ENCODE measurements around the gene YY1AP1. TPM values are rescaled to one million over a fixed set of nuclear protein-coding genes. Genes with fewer than 3 reads are reported as not detected.
A peak's percentile ranks its signal among the peaks of the same experiment; 100 is the strongest.
"Not testable (repeated sequence)": the region's sequence is repeated elsewhere in the genome, so short reads cannot be mapped to it uniquely, and the experiment has no call there.

Gene YY1AP1
- total RNA-seq, 3 donors from 2014 or later: 55.8 to 114 (median 56.7) TPM

DNA sequence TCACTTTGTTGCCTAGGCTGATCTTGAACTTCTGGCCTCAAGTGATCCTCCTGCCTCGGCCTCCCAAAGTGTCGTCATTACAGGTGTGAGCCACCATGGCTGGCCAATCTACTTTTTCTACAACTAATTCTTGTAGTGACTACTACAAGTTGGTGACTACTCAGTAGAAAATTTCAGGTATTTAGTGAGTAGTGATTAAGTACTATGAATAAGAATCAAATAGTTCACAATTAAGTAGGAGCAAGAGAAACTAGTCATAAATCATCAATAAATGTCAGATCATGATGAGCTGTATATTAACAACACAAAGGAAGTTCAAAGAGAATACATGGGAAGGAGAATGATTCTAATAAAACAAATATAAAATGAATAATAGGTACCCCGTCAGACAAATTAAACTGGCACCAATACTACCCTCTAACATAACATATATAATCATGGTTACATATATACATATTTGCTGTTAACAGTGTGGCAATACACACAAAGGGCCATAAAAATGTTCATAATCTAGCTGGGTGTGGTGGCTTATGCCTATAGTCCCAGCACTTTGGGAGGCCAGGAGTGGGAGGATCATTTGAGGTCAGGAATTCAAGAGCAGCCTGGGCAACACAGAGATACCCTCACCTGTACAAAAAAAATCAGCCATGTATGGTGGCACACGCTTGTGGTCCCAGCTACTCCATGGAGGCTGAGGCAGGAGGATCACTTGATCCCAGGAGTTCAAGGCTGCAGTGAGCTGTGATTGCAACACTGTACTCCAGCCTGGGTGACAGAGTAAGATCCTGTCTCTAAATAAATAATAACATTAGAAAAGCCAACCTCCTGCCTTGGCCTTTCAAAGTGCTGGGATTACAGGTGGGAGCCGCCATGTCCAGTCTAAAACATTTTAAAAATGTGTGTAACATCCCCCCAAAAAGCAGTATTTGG is 19.1 kb downstream of the YY1AP1 start:
- DNase-seq (peak in 1 of 3 donors; percentile 31), ATAC-seq (peak; percentile 90)
- TF ChIP-seq, protein P1, sequence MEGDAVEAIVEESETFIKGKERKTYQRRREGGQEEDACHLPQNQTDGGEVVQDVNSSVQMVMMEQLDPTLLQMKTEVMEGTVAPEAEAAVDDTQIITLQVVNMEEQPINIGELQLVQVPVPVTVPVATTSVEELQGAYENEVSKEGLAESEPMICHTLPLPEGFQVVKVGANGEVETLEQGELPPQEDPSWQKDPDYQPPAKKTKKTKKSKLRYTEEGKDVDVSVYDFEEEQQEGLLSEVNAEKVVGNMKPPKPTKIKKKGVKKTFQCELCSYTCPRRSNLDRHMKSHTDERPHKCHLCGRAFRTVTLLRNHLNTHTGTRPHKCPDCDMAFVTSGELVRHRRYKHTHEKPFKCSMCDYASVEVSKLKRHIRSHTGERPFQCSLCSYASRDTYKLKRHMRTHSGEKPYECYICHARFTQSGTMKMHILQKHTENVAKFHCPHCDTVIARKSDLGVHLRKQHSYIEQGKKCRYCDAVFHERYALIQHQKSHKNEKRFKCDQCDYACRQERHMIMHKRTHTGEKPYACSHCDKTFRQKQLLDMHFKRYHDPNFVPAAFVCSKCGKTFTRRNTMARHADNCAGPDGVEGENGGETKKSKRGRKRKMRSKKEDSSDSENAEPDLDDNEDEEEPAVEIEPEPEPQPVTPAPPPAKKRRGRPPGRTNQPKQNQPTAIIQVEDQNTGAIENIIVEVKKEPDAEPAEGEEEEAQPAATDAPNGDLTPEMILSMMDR (IDR thresholded peaks at IDR 0.05): no peak
- H3K4me1 ChIP-seq (ENCODE audit: low read depth): peaks cover 4% of the 10 kb centered on the region
- peaks cover 6% of the 10 kb centered on the region for H3K36me3 ChIP-seq (ENCODE audit: low read depth)
- H3K4me3 ChIP-seq: no peak overlapping the region
- no peaks in the 10 kb centered on the region for H3K9me3 ChIP-seq
- intact Hi-C loops (cut with DNase I, micrococcal nuclease): no loop called here

DNA sequence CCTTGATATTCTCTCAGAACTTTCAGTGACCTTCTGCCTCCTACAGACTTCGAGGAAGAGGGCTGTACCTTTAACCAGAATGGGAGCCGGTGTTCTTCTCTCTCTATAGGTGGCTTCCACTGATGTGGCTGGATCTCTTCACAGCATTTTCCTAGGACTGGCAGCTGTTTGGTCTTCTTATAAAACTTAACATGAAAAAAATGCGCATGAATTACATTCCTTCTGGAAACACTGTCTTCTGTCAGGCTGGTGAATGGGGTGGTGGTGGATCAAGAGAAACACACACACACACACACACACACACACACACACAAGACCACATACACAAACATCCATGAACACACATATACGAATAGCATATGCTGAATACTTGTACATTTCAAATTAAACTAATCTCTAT is 27.3 kb downstream of the YY1AP1 start:
- DNase-seq; H3K4me3 ChIP-seq; H3K36me3 ChIP-seq (ENCODE audit: low read depth); H3K9me3 ChIP-seq; H3K4me1 ChIP-seq (ENCODE audit: low read depth); ATAC-seq; intact Hi-C loops (cut with DNase I, micrococcal nuclease): not testable (repeated sequence)

DNA sequence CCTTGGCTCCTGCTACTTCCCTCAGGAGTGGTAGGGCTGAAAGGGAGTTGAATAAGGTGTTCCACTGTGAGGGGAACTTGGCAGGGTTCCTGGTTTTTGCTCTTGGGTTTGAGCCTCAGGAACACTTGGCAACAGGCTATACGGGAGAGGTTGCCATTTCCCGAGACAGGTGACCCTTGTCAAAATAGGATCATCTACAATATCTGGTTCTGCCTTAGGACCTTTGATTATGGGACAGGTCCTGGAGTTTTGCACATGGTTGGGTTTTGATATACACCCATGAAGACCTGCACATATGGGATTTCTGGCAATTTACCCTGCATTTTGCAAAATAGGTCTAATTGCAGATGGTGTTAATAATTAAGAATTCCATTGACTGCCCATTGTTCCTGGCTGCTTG is 31.1 kb downstream of the YY1AP1 start:
- Histone ChIP-seq H3K4me3 (no peak overlapping the region), H3K4me1 (ENCODE audit: low read depth) (no peaks in the 10 kb centered on the region), H3K36me3 (ENCODE audit: low read depth) (peaks cover 10% of the 10 kb centered on the region), H3K9me3 (no peaks in the 10 kb centered on the region)
- intact Hi-C loops (cut with DNase I, micrococcal nuclease): no loop called here
- TF ChIP-seq, protein P1 (IDR thresholded peaks at IDR 0.05): no peak
- ATAC-seq (no peak), DNase-seq (no peak)

DNA sequence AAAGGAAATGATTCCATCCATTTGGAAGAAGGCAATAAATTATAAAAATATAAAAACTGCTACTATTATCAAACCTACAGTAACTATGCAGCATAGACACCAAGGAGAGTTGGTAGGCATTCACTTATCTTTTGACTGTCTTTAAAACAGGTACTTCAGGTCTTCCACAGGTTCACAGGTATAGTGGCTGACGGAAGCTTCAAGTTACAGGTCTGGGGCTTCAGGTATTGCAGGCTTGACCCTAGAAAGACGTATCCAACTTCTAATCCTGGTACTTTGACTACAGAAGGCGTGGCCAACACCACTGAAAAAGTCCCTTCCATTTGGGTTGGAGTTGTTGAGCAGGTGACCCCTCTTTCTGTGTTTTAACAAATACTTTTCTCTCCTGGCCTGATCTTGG is 35.6 kb downstream of the YY1AP1 start:
- no peaks in the 10 kb centered on the region for H3K36me3 ChIP-seq (ENCODE audit: low read depth)
- H3K4me3 ChIP-seq: no peak overlapping the region
- DNase-seq (no peak), ATAC-seq (no peak)
- intact Hi-C loops (cut with DNase I, micrococcal nuclease): no loop called here
- no peaks in the 10 kb centered on the region for H3K9me3 ChIP-seq
- TF ChIP-seq, protein P1 (IDR thresholded peaks at IDR 0.05): no peak
- peaks cover 3% of the 10 kb centered on the region for H3K4me1 ChIP-seq (ENCODE audit: low read depth)

DNA sequence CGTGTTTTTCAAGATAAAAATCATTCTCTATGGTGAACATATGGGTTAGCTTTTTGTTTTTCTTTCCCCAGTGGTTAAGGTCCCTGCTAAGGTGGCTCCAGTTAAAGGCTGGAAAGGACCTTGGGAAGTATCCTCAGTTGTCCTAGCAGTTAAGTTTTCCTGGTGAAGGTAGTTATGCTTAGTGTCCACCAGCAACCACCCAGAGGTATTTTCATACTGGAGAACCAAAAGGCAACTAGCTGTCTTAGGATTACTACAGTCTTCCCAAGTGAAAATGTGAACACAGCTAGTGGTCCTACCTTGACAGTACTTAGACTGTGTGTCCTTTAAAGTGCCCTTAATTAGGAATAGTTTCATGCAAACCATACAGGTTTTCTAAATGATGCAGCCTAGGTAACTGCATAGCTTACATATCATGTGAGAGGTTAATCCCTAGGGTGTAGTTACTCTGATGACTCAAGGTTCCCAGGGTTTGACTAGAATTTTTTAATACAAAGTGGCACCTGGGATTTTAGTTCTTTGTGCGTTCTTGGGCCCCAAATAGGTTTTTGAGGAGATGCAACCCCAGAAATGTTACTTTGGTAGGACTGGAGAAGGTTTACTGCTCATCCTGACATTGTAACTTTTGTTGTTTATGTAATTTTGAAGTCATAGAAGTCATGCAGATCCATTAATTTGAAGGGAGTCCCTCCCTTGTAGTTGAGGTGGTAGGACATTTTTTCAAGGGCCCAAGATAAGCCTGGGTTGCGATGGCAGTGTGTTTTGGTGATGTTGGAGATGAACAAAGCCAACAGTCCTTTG is 36.5 kb downstream of the YY1AP1 start:
- Histone ChIP-seq H3K9me3 (no peaks in the 10 kb centered on the region), H3K4me1 (ENCODE audit: low read depth) (peaks cover 3% of the 10 kb centered on the region), H3K4me3 (no peak overlapping the region), H3K36me3 (ENCODE audit: low read depth) (no peaks in the 10 kb centered on the region)
- no peak for ATAC-seq
- TF ChIP-seq, protein P1 (IDR thresholded peaks at IDR 0.05): no peak
- intact Hi-C loops (cut with DNase I, micrococcal nuclease): no loop called here
- DNase-seq: no peak

All from mucosa of descending colon (tissue), 3 donors.